Measurements from ENCODE around the gene RETREG1.

GRCh38 chr5:16574789-16575721, 41.7 kb downstream of the RETREG1 start:
- TF ChIP-seq CTCF (IDR thresholded peaks at IDR 0.05), result no peak
- no peak for TF ChIP-seq POLR2A (IDR thresholded peaks at IDR 0.05)
- TF ChIP-seq EP300 (IDR thresholded peaks at IDR 0.05), result no peak
- TF ChIP-seq POLR2AphosphoS5 (IDR thresholded peaks at IDR 0.05), result no peak
